Thyroid gland (tissue), 4 donors: ENCODE measurements around the gene MFAP4. TPM values are rescaled to one million over a fixed set of nuclear protein-coding genes. Genes with fewer than 3 reads are reported as not detected.

Source experiments
- DNase-seq, 2 donors: peaks; one replicate each; pipeline ENCODE4 v3.0.0-alpha.2; 2019
- H3K27ac ChIP-seq, 3 donors: fragments of 200-600 bp; sonication (generic); 1 replicate in 2 of 3; 2 replicates in 1 of 3; pipeline ENCODE4 v1.5.1; 2016 to 2019; ENCODE audit warnings: mild to moderate bottlenecking in 1 of 3, moderate library complexity in 1 of 3
- H3K27me3 ChIP-seq: fragments of 200-600 bp; sonication (generic); one replicate; pipeline ENCODE4 v1.5.1; 2019
- H3K36me3 ChIP-seq, 2 donors: fragments of 200-600 bp; sonication (generic); one replicate each; pipeline ENCODE4 v1.5.1; 2016 to 2019
- H3K4me1 ChIP-seq, 2 donors: fragments of 200-600 bp; sonication (generic); one replicate each; pipeline ENCODE4 v1.5.1; 2017 to 2019
- H3K4me3 ChIP-seq, 3 donors: fragments of 200-600 bp; sonication (generic); replicated peaks in 1 of 3; 1 replicate in 2 of 3; 2 replicates in 1 of 3; pipeline ENCODE4 v1.5.1; 2016; ENCODE audit warnings: mild to moderate bottlenecking in 1 of 3
- H3K9me3 ChIP-seq: fragments of 200-600 bp; sonication (generic); one replicate; pipeline ENCODE4 v1.5.1; 2017
- CTCF ChIP-seq, 6 experiments: fragments of 200-600 bp in 3 of 6; fragments of 450-650 bp in 3 of 6; sonication (generic) in 3 of 6; IDR thresholded peaks; one replicate each; pipeline ENCODE4 v1.5.1; 2016 to 2019; ENCODE audit warnings: antibody characterized with exemption in 6 of 6, mild to moderate bottlenecking in 2 of 6, inconsistent platforms in 1 of 6, moderate library complexity in 1 of 6
- POLR2A ChIP-seq, 2 donors: fragments of 450-650 bp; IDR thresholded peaks; one replicate each; pipeline ENCODE4 v1.6.1; 2017; ENCODE audit warnings: antibody characterized with exemption in 2 of 2, mild to moderate bottlenecking in 2 of 2, moderate library complexity in 1 of 2
- WGBS, 2 donors: methylation state at CpG; one replicate each; pipeline ENCODE4 v1.1.5; 2017; 5-methylcytosine and 5-hydroxymethylcytosine counted together
- intact Hi-C: fragments of 100-400 bp; cut with DNase I; formaldehyde crosslinking; loops from one replicate; pipeline ENCODE4 v1.15.1; 2023
- total RNA-seq, 4 donors: library from RNA; depleted of rRNA; stranded (reverse); fragments of >200 nt; gene quantifications; one replicate each; pipeline ENCODE4 v1.2.3, GENCODE V29; 2016

The MFAP4 gene
- total RNA-seq, 4 donors from 2014 or later, result 12.6 to 105 (median 53.5) TPM

GRCh38 chr17:19345067-19345460 is 41.9 kb downstream of the MFAP4 start:
- Histone ChIP-seq H3K27ac (no peak overlapping the region), H3K9me3 (no peaks in the 10 kb centered on the region), H3K27me3 (no peaks in the 10 kb centered on the region), H3K4me3 (no peak overlapping the region), H3K36me3 (peaks cover 0 to 6% of the 10 kb centered on the region in 2 donors), H3K4me1 (peaks cover 0 to 22% of the 10 kb centered on the region in 2 donors)
- TF ChIP-seq POLR2A (IDR thresholded peaks at IDR 0.05) (no peak), CTCF (IDR thresholded peaks at IDR 0.05) (no peak)
- intact Hi-C loops, result no loop called here
- DNase-seq, result no peak
- 86 to 95% methylated on average over 7 of the region's 7 CpGs for WGBS, 2 donors

- no peaks in the 10 kb centered on the region for H3K9me3 ChIP-seq
- DNase-seq, result no peak
- TF ChIP-seq CTCF (IDR thresholded peaks at IDR 0.05) (no peak), POLR2A (IDR thresholded peaks at IDR 0.05) (no peak)
- H3K27me3 ChIP-seq, result no peaks in the 10 kb centered on the region
- H3K4me3 ChIP-seq, result no peak overlapping the region
- H3K4me1 ChIP-seq, result peaks cover 0 to 22% of the 10 kb centered on the region in 2 donors
- peaks cover 0 to 5% of the 10 kb centered on the region in 2 donors for H3K36me3 ChIP-seq
- WGBS, 2 donors, result 89% methylated on average over 23 to 25 of the region's 40 CpGs
- intact Hi-C loops, result no loop called here
- no peak overlapping the region for H3K27ac ChIP-seq
These were observed 42.5 kb downstream of the MFAP4 start for GRCh38 chr17:19344311-19345066.

GRCh38 chr17:19343671-19344151 is 43.3 kb downstream of the MFAP4 start:
- 75 to 80% methylated on average over 9 to 11 of the region's 13 CpGs for WGBS, 2 donors
- H3K27ac ChIP-seq, result no peak overlapping the region
- no peak overlapping the region for H3K4me3 ChIP-seq
- H3K9me3 ChIP-seq, result no peaks in the 10 kb centered on the region
- no peak for TF ChIP-seq CTCF (IDR thresholded peaks at IDR 0.05)
- no peak for TF ChIP-seq POLR2A (IDR thresholded peaks at IDR 0.05)
- no peaks in the 10 kb centered on the region for H3K27me3 ChIP-seq
- DNase-seq, result no peak
- H3K36me3 ChIP-seq, result no peaks in the 10 kb centered on the region
- intact Hi-C loops, result no loop called here
- H3K4me1 ChIP-seq, result peaks cover 0 to 22% of the 10 kb centered on the region in 2 donors

GRCh38 chr17:19343256-19343630 is 43.7 kb downstream of the MFAP4 start:
- Histone ChIP-seq H3K9me3 (no peaks in the 10 kb centered on the region), H3K4me1 (peaks cover 0 to 22% of the 10 kb centered on the region in 2 donors), H3K27me3 (no peaks in the 10 kb centered on the region), H3K36me3 (no peaks in the 10 kb centered on the region), H3K27ac (no peak overlapping the region), H3K4me3 (no peak overlapping the region)
- intact Hi-C loops, result no loop called here
- WGBS, 2 donors, result 70 to 77% methylated on average over 2 to 4 of the region's 7 CpGs
- TF ChIP-seq POLR2A (IDR thresholded peaks at IDR 0.05), result no peak
- TF ChIP-seq CTCF (IDR thresholded peaks at IDR 0.05), result no peak
- no peak for DNase-seq

- 59 to 74% methylated on average over 4 to 7 of the region's 7 CpGs for WGBS, 2 donors
- Histone ChIP-seq H3K4me3 (no peak overlapping the region), H3K4me1 (peaks cover 0 to 23% of the 10 kb centered on the region in 2 donors), H3K27me3 (no peaks in the 10 kb centered on the region), H3K27ac (no peak overlapping the region), H3K36me3 (no peaks in the 10 kb centered on the region), H3K9me3 (no peaks in the 10 kb centered on the region)
- no peak for DNase-seq
- TF ChIP-seq POLR2A (IDR thresholded peaks at IDR 0.05) (no peak), CTCF (IDR thresholded peaks at IDR 0.05) (no peak)
- intact Hi-C loops, result no loop called here
These were observed 44.3 kb downstream of the MFAP4 start for GRCh38 chr17:19342611-19343255.
